Hematopoietic multipotent progenitor cell (in vitro differentiated cells): Measurements from ENCODE around the gene C1orf146. TPM values are rescaled to one million over a fixed set of nuclear protein-coding genes. Genes with fewer than 3 reads are reported as not detected.
"Not testable (repeated sequence)": the region's sequence is repeated elsewhere in the genome, so short reads cannot be mapped to it uniquely, and the experiment has no call there.

ENCODE experiments used
- DNase-seq, 3 donors: peaks; one replicate each; pipeline ENCODE4 v3.0.0-alpha.2; 2011 to 2015; ENCODE audit warnings: low read depth in 2 of 3, low spot score in 2 of 3
- total RNA-seq: library from RNA; depleted of rRNA; stranded (reverse); fragments of >200 nt; gene quantifications from one replicate; pipeline ENCODE4 v1.2.3, GENCODE V29; 2012

C1orf146 gene
- total RNA-seq, 1 donor: not detected

DNA sequence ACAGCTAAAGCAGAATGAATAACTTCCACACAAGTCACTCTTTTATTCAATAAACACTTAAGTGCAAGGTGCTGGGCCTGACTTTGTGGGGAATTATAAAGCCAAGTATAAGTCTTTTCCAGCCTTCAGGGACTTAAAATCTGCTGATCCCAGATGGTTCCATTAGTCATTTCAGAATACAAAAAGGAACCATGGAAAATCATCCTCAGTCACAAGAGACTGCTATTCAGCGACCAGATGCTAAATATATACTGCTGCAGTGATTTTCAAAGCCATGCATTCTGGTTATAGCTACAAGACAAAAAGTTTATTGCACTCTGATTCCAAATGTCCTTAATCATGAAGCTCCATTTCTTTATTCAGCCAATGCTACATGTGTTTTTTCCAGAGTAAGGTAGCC, 55.3 kb downstream of the C1orf146 start:
- DNase-seq: no peak

DNA sequence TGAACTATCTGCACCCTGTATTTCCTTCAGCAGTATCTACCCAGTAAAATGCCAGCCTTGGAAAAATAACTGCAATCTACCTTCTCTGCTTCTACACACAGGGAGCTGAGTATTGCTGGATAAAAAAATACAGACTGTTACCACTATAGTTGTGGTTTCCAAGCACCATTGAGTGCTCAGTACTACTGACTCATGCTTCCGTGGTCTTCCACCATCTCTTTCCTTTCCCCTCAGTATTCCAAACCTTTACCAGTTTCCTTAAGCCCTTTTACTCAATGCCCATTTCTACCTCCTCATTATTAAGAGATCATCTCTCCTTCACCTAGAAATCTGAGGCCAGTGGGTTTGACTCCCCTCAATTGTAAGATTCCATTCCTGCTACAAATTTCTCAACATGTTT, 57.2 kb downstream of the C1orf146 start:
- no peak for DNase-seq

DNA sequence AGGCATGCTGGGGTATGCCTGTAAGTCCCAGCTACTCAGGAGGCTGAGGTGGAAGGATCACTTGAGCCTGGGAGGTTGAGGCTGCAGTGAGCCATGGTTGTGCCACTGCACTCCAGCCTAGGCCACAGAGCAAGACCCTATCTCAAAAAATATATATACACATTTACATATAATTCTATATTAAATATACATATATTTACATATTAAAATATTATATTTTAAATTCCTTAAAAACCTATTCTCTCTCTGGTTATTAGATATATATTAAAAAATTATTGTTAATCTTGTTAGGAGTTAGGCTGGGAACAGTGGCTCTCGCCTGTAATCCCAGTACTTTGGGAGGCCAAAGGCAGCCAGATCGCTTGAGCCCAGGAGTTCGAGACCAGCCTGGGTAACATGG, 58.4 kb downstream of the C1orf146 start:
- DNase-seq: no peak

DNA sequence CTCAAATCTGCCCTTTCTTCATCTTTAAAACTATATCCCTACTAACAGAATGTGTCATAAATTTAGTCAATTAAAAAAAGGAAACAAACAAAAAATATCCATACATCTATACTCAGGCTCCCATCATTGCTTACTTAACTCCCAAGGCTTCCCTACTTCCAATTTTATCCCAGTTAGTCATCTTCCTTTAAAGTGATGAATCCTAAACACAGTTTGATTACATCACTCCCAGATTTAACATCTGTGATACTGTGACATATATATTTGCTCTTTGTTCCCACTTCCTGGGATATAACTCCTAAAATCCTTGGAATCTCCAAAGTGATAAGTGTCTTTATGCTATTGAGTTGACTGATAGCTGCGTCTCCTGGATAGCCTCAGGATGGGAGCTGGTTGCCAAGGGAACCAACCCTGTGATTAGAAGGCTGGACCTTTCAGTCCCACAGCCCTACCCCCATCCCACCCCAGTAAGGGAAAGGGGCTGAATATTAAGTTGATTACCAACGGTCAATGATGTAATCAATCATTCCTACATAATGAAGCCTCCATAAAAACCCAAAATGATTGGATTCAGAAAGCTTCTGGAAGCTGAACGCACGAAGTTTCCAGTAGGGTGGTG, 59.5 kb downstream of the C1orf146 start:
- DNase-seq: no peak

DNA sequence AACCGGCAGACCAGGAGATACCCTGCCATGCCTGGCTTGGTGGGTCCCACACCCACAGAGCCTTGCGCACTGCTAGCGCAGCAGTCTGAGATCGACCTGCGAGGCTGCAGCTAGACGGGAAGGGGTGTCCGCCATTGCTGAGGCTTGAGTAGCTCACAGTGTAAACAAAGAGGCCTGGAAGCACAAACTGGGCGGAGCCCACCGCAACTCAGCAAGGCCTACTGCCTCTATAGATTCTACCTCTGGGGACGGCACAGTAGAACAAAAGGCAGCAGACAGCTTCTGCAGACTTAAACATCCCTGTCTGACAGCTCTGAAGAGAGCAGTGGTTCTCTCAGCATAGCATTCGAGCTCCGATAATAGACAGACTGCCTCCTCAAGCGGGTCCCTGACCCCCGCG, 62.1 kb downstream of the C1orf146 start:
- DNase-seq: not testable (repeated sequence)

DNA sequence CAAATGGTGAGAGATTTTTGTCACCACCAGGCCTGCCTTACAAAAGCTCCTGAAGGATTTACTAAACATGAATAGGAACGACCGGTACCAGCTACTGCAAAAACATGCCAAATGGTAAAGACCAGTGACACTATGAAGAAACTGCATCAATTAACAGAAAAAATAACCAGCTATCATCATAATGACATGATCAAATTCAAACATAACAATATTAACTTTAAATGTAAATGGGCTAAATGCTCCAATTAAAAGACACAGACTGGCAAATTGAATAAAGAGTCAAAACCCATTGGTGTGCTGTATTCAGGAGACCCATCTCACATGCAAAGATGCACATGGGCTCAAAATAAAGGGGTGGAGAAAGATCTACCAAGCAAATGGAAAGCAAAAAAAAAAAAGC, 63.7 kb downstream of the C1orf146 start:
- DNase-seq: not testable (repeated sequence)

DNA sequence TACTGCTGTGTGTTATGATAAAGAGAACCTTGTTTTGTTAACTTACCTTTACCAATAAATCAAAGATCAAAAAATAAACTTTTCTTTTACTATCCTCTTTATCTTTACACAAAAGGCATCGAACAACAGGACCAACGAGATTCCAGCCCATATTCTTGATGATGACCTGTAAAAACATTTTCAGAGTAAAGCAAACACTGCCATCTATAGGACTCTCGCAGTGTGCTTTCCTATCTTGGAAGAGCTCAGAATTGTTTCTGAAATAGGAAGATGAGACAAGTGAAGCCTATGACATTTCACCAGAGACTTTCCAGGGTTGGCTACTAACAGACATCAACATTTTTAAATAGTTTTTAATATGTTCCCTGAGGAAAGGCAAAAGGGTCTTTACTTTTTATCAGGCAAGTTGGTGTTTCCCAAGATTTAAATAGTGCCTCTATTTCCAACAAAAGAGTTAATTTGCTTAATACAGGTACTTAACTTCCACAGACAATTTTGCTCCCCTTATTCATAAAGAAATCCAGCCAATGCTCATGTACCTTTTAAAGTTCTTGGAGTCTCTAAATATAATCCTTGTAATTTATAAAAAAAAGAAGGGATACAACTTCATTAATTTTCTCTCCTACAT, 73.8 kb downstream of the C1orf146 start:
- DNase-seq: peak in 2 of 3 donors; percentile 31 to 73

Other genes with a start within 250 kb of the C1orf146 start
- not detected for gene EPHX4, start 187.9 kb upstream of the C1orf146 start, total RNA-seq
- gene SETSIP, start 142.5 kb upstream of the C1orf146 start, total RNA-seq: not detected
- gene BTBD8, start 137.6 kb upstream of the C1orf146 start, total RNA-seq: 3.5 TPM
- 2.7 TPM for gene GLMN, start 81.1 kb downstream of the C1orf146 start, total RNA-seq
- gene RPAP2, start 81.1 kb downstream of the C1orf146 start, total RNA-seq: 4.8 TPM